ENCODE measurements around the gene UQCR11.
A peak's percentile ranks its signal among the peaks of the same experiment; 100 is the strongest.

Gene UQCR11

DNA sequence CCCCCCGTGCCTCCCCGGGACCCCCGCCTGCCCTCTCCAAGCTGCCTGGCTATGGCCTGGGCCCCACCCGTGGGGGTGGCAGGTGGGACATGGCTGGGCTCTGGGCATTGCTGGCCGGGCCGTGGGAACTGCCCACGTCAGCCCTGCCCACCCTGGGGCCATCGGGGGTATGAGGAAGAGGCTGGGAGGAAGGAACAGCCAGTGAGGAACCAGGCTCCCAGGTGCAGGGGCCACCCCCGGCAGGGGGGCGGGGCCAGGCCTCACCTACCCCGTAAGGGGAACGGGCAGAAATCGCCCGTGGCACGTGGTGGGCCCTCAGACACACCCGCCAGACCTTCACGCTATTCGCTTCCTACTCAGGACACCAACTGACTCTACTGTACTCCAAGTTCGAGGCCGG lies 24.8 kb upstream of the UQCR11 start:
- DNase-seq (ENCODE audit: low read depth, low spot score): no peak
- CTCF ChIA-PET: no interaction called here
- POLR2A ChIA-PET: no interaction called here
- TF ChIP-seq, protein P1, sequence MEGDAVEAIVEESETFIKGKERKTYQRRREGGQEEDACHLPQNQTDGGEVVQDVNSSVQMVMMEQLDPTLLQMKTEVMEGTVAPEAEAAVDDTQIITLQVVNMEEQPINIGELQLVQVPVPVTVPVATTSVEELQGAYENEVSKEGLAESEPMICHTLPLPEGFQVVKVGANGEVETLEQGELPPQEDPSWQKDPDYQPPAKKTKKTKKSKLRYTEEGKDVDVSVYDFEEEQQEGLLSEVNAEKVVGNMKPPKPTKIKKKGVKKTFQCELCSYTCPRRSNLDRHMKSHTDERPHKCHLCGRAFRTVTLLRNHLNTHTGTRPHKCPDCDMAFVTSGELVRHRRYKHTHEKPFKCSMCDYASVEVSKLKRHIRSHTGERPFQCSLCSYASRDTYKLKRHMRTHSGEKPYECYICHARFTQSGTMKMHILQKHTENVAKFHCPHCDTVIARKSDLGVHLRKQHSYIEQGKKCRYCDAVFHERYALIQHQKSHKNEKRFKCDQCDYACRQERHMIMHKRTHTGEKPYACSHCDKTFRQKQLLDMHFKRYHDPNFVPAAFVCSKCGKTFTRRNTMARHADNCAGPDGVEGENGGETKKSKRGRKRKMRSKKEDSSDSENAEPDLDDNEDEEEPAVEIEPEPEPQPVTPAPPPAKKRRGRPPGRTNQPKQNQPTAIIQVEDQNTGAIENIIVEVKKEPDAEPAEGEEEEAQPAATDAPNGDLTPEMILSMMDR (IDR thresholded peaks at IDR 0.05; ENCODE audit: insufficient read depth, low read length, missing control alignments): no peak
- no peak overlapping the region for H3K4me3 ChIP-seq (ENCODE audit: low read depth, low read length)

DNA sequence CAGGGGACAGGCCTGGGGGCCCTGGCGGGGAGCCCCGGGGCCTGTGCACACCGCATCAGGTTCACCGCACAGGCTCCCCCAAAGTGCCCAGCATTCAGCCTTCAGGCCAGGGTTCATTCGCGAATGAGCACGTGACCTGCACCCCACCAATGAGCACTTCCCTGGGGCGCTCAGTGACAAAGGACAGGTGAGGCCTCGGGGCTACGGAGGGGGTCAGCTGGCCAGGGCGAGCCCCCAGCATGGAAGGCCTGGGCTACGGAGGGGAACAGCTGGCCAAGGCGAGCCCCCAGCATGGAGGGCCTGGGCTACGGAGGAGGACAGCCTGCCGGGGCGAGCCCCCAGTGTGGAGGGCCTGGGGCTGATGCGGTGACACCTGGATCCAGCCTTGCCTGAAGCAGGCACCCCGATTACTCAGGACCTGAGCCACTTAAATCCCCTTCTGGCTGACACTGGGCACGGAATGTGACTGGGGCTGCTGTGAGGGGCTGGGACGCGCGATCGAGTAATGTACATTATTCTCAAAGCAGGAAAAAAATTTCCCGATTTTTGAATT lies 24.1 kb upstream of the UQCR11 start:
- TF ChIP-seq, protein P1 (IDR thresholded peaks at IDR 0.05; ENCODE audit: insufficient read depth, low read length, missing control alignments): no peak
- DNase-seq (ENCODE audit: low read depth, low spot score): no peak
- ChIA-PET POLR2A (no interaction called here), CTCF (no interaction called here)
- no peak overlapping the region for H3K4me3 ChIP-seq (ENCODE audit: low read depth, low read length)

DNA sequence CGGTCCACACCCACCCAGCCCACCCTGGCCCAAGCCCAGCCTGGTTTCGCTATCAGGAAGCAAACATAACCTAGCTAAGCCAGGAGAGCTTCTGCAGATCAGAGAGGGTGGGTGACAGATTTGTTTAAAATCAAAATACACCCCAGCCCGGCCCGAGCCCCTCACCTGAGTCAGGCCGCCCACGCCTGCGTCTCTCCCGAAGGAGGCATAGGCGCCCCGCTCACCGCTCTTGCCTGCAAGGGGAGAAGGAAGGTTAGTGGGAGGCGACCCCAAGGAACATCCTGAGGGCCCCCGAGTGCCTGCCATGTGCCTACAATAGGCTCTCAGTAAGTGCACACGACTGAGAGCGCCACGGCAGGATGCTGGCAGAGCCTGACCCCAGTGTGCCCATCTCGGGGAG lies 21.9 kb upstream of the UQCR11 start:
- ChIA-PET CTCF (interaction anchor here (1.5 kb wide), 1 partner anchor 19 kb away, joined by 4 read pairs; no protein-coding TSS in a partner anchor), POLR2A (no interaction called here)
- TF ChIP-seq, protein P1 (IDR thresholded peaks at IDR 0.05; ENCODE audit: insufficient read depth, low read length, missing control alignments): no peak

DNA sequence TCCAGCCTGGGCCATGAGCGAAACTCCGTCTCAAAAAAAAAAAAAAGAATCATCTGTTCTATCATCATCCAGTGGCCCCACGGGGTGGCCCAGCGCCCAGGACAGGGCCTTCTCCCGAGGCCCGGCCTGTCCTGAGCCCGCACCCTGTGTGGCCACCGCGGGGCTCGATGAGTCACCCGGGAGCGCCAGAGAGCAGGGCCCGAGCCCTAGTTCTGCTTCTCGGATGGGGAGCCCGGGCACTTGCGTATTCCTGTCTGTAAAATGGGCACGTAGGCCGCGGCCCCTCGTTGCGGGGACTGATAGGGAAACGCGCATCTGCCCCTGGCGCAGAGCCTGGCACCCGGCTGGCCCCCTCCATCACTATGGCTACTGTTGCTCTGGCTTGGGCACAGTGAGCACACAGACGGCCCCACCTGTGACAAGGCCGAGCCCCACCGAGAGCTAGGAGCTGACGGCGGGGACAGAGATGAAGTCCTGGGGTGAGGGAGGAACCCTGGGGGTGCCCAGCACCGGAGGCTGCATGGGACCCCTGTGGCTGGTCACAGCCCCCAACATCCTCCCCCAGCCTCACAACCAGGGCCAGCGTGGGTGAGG lies 21.3 kb upstream of the UQCR11 start:
- TF ChIP-seq, protein P1 (IDR thresholded peaks at IDR 0.05; ENCODE audit: insufficient read depth, low read length, missing control alignments): no peak
- no peak for DNase-seq (ENCODE audit: low read depth, low spot score)
- no peak overlapping the region for H3K4me3 ChIP-seq (ENCODE audit: low read depth, low read length)
- POLR2A ChIA-PET: no interaction called here
- CTCF ChIA-PET: interaction anchor here (1.0 to 1.5 kb wide), 2 partner anchors 19 to 20 kb away, joined by 3 to 4 read pairs; no protein-coding TSS in a partner anchor

More for the DNA sequence above, 21.9 kb upstream of the UQCR11 start:
- no peak overlapping the region for H3K4me3 ChIP-seq (ENCODE audit: low read depth, low read length)
- DNase-seq (ENCODE audit: low read depth, low spot score): no peak

DNA sequence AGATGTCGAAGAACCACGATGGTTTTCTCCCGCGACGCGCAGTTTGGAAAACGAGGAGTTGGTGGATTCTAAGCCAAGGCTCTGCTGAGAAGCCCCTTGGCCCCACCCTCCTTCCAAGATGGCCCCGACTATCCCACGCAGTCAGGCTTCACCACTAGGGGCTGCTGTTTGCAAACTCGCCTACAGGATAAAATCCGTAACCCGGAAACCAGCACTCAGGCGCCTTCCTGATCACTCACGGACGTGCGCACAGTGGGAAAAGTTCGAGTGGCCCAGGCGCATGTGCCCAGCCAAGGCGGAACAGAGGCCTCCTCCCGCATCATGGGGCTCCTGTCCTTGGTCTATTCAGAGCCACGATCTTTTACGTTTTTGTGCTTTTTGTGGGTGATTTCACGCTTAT lies 19.2 kb upstream of the UQCR11 start:
- ChIA-PET CTCF (interaction anchor here (0.9 to 1.5 kb wide), 3 partner anchors 10 to 56 kb away, joined by 3 to 4 read pairs (median 3); no protein-coding TSS in a partner anchor), POLR2A (no interaction called here)
- TF ChIP-seq, protein P1 (IDR thresholded peaks at IDR 0.05; ENCODE audit: insufficient read depth, low read length, missing control alignments): peak; percentile 69
- no peak overlapping the region for H3K4me3 ChIP-seq (ENCODE audit: low read depth, low read length)
- DNase-seq (ENCODE audit: low read depth, low spot score): no peak

DNA sequence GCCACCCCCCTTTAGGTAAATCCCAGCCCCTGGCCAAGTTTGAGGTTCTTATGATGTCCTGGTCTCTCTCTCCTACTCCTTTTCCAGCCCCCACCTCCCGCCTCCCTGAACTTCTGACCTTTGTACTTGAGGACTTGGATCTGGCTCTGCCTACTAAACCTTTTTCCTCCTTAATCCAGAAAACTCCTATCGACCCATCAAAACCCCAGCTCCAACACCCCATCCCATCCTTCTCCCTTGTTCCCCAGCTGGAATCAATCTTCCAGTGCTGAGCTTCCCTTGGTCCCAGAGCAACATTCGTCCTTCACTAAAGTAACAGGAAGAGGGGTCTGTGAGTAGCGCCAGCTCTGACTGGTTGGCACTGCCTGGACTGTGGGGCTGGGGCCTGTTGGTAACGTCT lies 17.3 kb upstream of the UQCR11 start:
- TF ChIP-seq, protein P1 (IDR thresholded peaks at IDR 0.05; ENCODE audit: insufficient read depth, low read length, missing control alignments): no peak
- no peak for DNase-seq (ENCODE audit: low read depth, low spot score)
- ChIA-PET CTCF (no interaction called here), POLR2A (no interaction called here)
- H3K4me3 ChIP-seq (ENCODE audit: low read depth, low read length): no peak overlapping the region
